ENCODE results near the gene PAK5. TPM values are rescaled to one million over a fixed set of nuclear protein-coding genes. Genes with fewer than 3 reads are reported as not detected.

Gene PAK5
- total and polyA plus RNA-seq, 9 of the 15 experiments (the other 6 are each of a cell fraction or from before 2014, with no cell fraction given), result not detected

- intact Hi-C loops (cut with micrococcal nuclease) (no loop called here), in situ Hi-C loops (cut with MboI) (no loop called here)
- ChIA-PET POLR2A (no interaction called here), CTCF (ENCODE audit: low intra/inter-chr PET ratio) (no interaction called here)
- no peak overlapping the region for H3K9ac ChIP-seq (ENCODE audit: insufficient read depth in 1 of 2, low read depth in 2 of 2, low read length in 2 of 2)
- H3K9me1 ChIP-seq (ENCODE audit: control insufficient read depth, insufficient read depth, low read length), result no peaks in the 10 kb centered on the region
- H3K4me3 ChIP-seq, result no peak overlapping the region
- H3K4me2 ChIP-seq (ENCODE audit: insufficient read depth, low read length), result no peak overlapping the region
- H3K4me1 ChIP-seq (replicated peaks in 1 of 2; ENCODE audit: control insufficient read depth in 2 of 2, insufficient read depth in 2 of 2, low read length in 2 of 2), result no peaks in the 10 kb centered on the region
- DNase-seq (ENCODE audit: extremely low read depth in 1 of 4, low spot score in 3 of 4) (no peak), ATAC-seq (no peak), FAIRE-seq (no peak)
- H4K20me1 ChIP-seq (replicated peaks; ENCODE audit: control insufficient read depth, insufficient read depth, low read length), result no peaks in the 10 kb centered on the region
- no peak overlapping the region for H2AFZ ChIP-seq (ENCODE audit: low read depth, low read length)
- H3K36me3 ChIP-seq (ENCODE audit: control insufficient read depth, insufficient read depth, low read length), result no peaks in the 10 kb centered on the region
- no peak overlapping the region for H3K27ac ChIP-seq (ENCODE audit: extremely low read depth, low read depth, low read length)
- no peaks in the 10 kb centered on the region for H3K9me3 ChIP-seq (replicated peaks; ENCODE audit: control insufficient read depth, insufficient read depth, low read depth, low read length)
- no peak for TF ChIP-seq SMAD4 (CRISPR knock-in tag; conservative IDR thresholded peaks at IDR 0.05)
- no peak for TF ChIP-seq DDX20 (tag; IDR thresholded peaks at IDR 0.05; ENCODE audit: low read depth)
- TF ChIP-seq ATF1 (CRISPR knock-in tag; IDR thresholded peaks at IDR 0.05), result no peak
- no peak for TF ChIP-seq ATF1 (tag; IDR thresholded peaks at IDR 0.05)
- no peak for TF ChIP-seq SREBF1 (IDR thresholded peaks at IDR 0.05; ENCODE audit: borderline replicate concordance, low read depth, low read length)
- TF ChIP-seq NFXL1 (CRISPR knock-in tag; IDR thresholded peaks at IDR 0.05), result no peak
- TF ChIP-seq ZNF830 (CRISPR knock-in tag; IDR thresholded peaks at IDR 0.05), result no peak
- no peak for TF ChIP-seq ZNF184 (CRISPR knock-in tag; IDR thresholded peaks at IDR 0.05)
- no peak for TF ChIP-seq BACH1 (tag; IDR thresholded peaks at IDR 0.05)
- TF ChIP-seq IFI16 (CRISPR knock-in tag; IDR thresholded peaks at IDR 0.05), result no peak
- no peak for TF ChIP-seq E2F6 (IDR thresholded peaks at IDR 0.05; ENCODE audit: borderline replicate concordance in 1 of 2, extremely low read depth in 1 of 2, insufficient read depth in 1 of 2, insufficient read length in 1 of 2, low read depth in 1 of 2, low read length in 1 of 2, poor library complexity in 1 of 2, severe bottlenecking in 1 of 2)
- TF ChIP-seq THRB (CRISPR knock-in tag; conservative IDR thresholded peaks at IDR 0.05), result no peak
- no peak for TF ChIP-seq RBM39 (optimal IDR thresholded peaks at IDR 0.05; ENCODE audit: low read depth, low read length)
- no peak for TF ChIP-seq MTA1 (IDR thresholded peaks at IDR 0.05; ENCODE audit: borderline replicate concordance)
- no peak for TF ChIP-seq ZBTB2 (IDR thresholded peaks at IDR 0.05)
- no peak for TF ChIP-seq CHCHD3 (CRISPR knock-in tag; IDR thresholded peaks at IDR 0.05)
- no peak for TF ChIP-seq SMAD2 (IDR thresholded peaks at IDR 0.05; ENCODE audit: low read depth, low read length)
- BruUV-seq (replicated peaks), result no TSS peak
- H3K27me3 ChIP-seq (ENCODE audit: control insufficient read depth in 2 of 2, insufficient read depth in 2 of 2, low read length in 2 of 2), result no peaks in the 10 kb centered on the region
- H3K79me2 ChIP-seq (ENCODE audit: control insufficient read depth, insufficient read depth, low read length), result no peaks in the 10 kb centered on the region
Observed at GRCh38 chr20:9699181-9699580, 139.7 kb downstream of the PAK5 start.
